Calu3 (cell line): ENCODE data around the gene SLC6A6. TPM values are rescaled to one million over a fixed set of nuclear protein-coding genes. Genes with fewer than 3 reads are reported as not detected.

Experiments
- BruUV-seq: library from RNA; stranded (reverse); fragments of 400-500 nt; replicated peaks from 2 replicates; lab custom pipeline; 2021; lab: Mats Ljungman, UMichigan
- CTCF ChIA-PET: fragments of 300-600 bp; sonication (Branson Sonifier 250); formaldehyde crosslinking; loops from one replicate; lab custom pipeline; 2022; ENCODE audit warnings: antibody characterized with exemption; lab: Charles Lee
- DNase-seq: peaks from one replicate; pipeline ENCODE4 v3.0.0; 2022
- H3K27ac Mint-ChIP-seq: one replicate; pipeline ENCODE4 v1.8.0; 2022; ENCODE audit warnings: mixed read lengths; ENCODE audit not compliant: unreplicated experiment
- H3K27me3 Mint-ChIP-seq: one replicate; pipeline ENCODE4 v1.8.0; 2022; ENCODE audit warnings: mixed read lengths; ENCODE audit not compliant: unreplicated experiment
- H3K36me3 Mint-ChIP-seq: one replicate; pipeline ENCODE4 v1.8.0; 2022; ENCODE audit warnings: mild to moderate bottlenecking, moderate library complexity, mixed read lengths; ENCODE audit not compliant: insufficient read depth, unreplicated experiment
- H3K4me1 Mint-ChIP-seq: one replicate; pipeline ENCODE4 v1.8.0; 2022; ENCODE audit warnings: mild to moderate bottlenecking, low read depth, mixed read lengths; ENCODE audit not compliant: unreplicated experiment
- H3K4me3 Mint-ChIP-seq: one replicate; pipeline ENCODE4 v1.8.0; 2022; ENCODE audit warnings: mild to moderate bottlenecking, low read depth, moderate library complexity, mixed read lengths; ENCODE audit not compliant: unreplicated experiment
- H3K9me3 Mint-ChIP-seq: one replicate; pipeline ENCODE4 v1.8.0; 2022; ENCODE audit warnings: low read depth, mixed read lengths; ENCODE audit not compliant: unreplicated experiment
- CTCF ChIP-seq: fragments of 200-600 bp; IDR thresholded peaks from one replicate; pipeline ENCODE4 v1.8.0; 2022; ENCODE audit warnings: antibody characterized with exemption; ENCODE audit not compliant: unreplicated experiment
- intact Hi-C: fragments of 100-400 bp; cut with micrococcal nuclease; formaldehyde crosslinking; loops from one replicate; pipeline ENCODE4 v1.10.0; 2022; ENCODE audit not compliant: unreplicated experiment
- total RNA-seq: library from RNA; stranded (reverse); gene quantifications from 2 replicates; pipeline ENCODE4 v1.2.3, GENCODE V29; 2022

SLC6A6 gene
- total RNA-seq, 1 experiment from 2014 or later: 46.3 TPM

GRCh38 chr3:14379843-14380242 is 22.6 kb upstream of the SLC6A6 start:
- H3K9me3 Mint-ChIP-seq: no peaks in the 10 kb centered on the region
- no peak overlapping the region for H3K4me3 Mint-ChIP-seq
- BruUV-seq: no TSS peak
- H3K27ac Mint-ChIP-seq: no peak overlapping the region
- H3K4me1 Mint-ChIP-seq: peaks cover 6% of the 10 kb centered on the region
- no peaks in the 10 kb centered on the region for H3K36me3 Mint-ChIP-seq
- no peak for DNase-seq
- intact Hi-C loops: no loop called here
- no peak for TF ChIP-seq CTCF
- peaks cover 21% of the 10 kb centered on the region for H3K27me3 Mint-ChIP-seq
- CTCF ChIA-PET: interaction anchor here (0.6 to 0.7 kb wide), 2 partner anchors 120 to 149 kb away, joined by 3 read pairs; no protein-coding TSS in a partner anchor

- DNase-seq: no peak
- Mint-ChIP-seq H3K27ac (no peak overlapping the region), H3K4me3 (no peak overlapping the region), H3K9me3 (no peaks in the 10 kb centered on the region), H3K4me1 (peaks cover 6% of the 10 kb centered on the region), H3K36me3 (no peaks in the 10 kb centered on the region), H3K27me3 (peaks cover 33% of the 10 kb centered on the region)
- intact Hi-C loops: no loop called here
- TF ChIP-seq CTCF: no peak
- CTCF ChIA-PET: interaction anchor here (0.6 kb wide), 1 partner anchor 34 kb away, joined by 3 read pairs; no protein-coding TSS in a partner anchor
- BruUV-seq: no TSS peak
Observed at GRCh38 chr3:14386254-14386653, 16.2 kb upstream of the SLC6A6 start.

GRCh38 chr3:14388201-14388600 is 14.2 kb upstream of the SLC6A6 start:
- H3K27me3 Mint-ChIP-seq: peaks cover 13% of the 10 kb centered on the region
- no peak overlapping the region for H3K4me3 Mint-ChIP-seq
- CTCF ChIA-PET: interaction anchor here (0.7 kb wide), 1 partner anchor 60 kb away, joined by 3 read pairs; no protein-coding TSS in a partner anchor
- BruUV-seq: no TSS peak
- H3K36me3 Mint-ChIP-seq: no peaks in the 10 kb centered on the region
- no peaks in the 10 kb centered on the region for H3K4me1 Mint-ChIP-seq
- intact Hi-C loops: no loop called here
- TF ChIP-seq CTCF: no peak
- no peak overlapping the region for H3K27ac Mint-ChIP-seq
- DNase-seq: no peak
- no peaks in the 10 kb centered on the region for H3K9me3 Mint-ChIP-seq

GRCh38 chr3:14389166-14389606 is 13.2 kb upstream of the SLC6A6 start:
- H3K4me1 Mint-ChIP-seq: no peaks in the 10 kb centered on the region
- CTCF ChIA-PET: interaction anchor here (1.0 kb wide), 1 partner anchor 16 kb away, joined by 4 read pairs; no protein-coding TSS in a partner anchor
- BruUV-seq: no TSS peak
- no peak overlapping the region for H3K4me3 Mint-ChIP-seq
- no peaks in the 10 kb centered on the region for H3K9me3 Mint-ChIP-seq
- no peak for DNase-seq
- intact Hi-C loops: no loop called here
- no peaks in the 10 kb centered on the region for H3K36me3 Mint-ChIP-seq
- no peak overlapping the region for H3K27ac Mint-ChIP-seq
- no peak for TF ChIP-seq CTCF
- H3K27me3 Mint-ChIP-seq: peaks cover 13% of the 10 kb centered on the region
